OCI-LY7 (cell line): ENCODE measurements around the gene KCNAB2. TPM values are rescaled to one million over a fixed set of nuclear protein-coding genes. Genes with fewer than 3 reads are reported as not detected.

Experiments
- BruUV-seq: library from RNA; stranded (reverse); fragments of 400-500 nt; replicated peaks from 2 replicates; lab custom pipeline; 2021; lab: Mats Ljungman, UMichigan
- CTCF ChIA-PET: fragments of 300-600 bp; sonication (Branson Sonifier 250); formaldehyde crosslinking; loops from one replicate; lab custom pipeline; 2022; ENCODE audit warnings: antibody characterized with exemption; ENCODE audit not compliant: unreplicated experiment; lab: Charles Lee
- POLR2A ChIA-PET: fragments of 300-600 bp; sonication (Branson Sonifier 250); formaldehyde crosslinking; loops from one replicate; lab custom pipeline; 2022; ENCODE audit warnings: antibody characterized with exemption; lab: Charles Lee
- DNase-seq: peaks from one replicate; pipeline ENCODE4 v3.0.0-alpha.2; 2015; ENCODE audit warnings: low spot score
- H2AFZ ChIP-seq: fragments of 200-600 bp; sonication (generic), shearing (Covaris generic); 2 replicates; pipeline ENCODE4 v1.6.1; 2014; ENCODE audit warnings: mild to moderate bottlenecking, antibody characterized with exemption, low read length, moderate library complexity
- H3K27ac ChIP-seq: fragments of 200-600 bp; sonication (generic); 2 replicates; pipeline ENCODE4 v1.5.1; 2014; ENCODE audit warnings: mixed run types, low read depth, mild to moderate bottlenecking, moderate library complexity, low read length, inconsistent platforms; ENCODE audit not compliant: poor library complexity, severe bottlenecking
- H3K36me3 ChIP-seq: fragments of 200-600 bp; sonication (generic); 2 replicates; pipeline ENCODE4 v1.6.1; 2014; ENCODE audit warnings: mild to moderate bottlenecking, antibody characterized with exemption, low read length, moderate library complexity, mixed read lengths; ENCODE audit not compliant: insufficient read depth
- H3K4me1 ChIP-seq: fragments of 200-600 bp; sonication (generic); 2 replicates; pipeline ENCODE4 v1.5.1; 2014; ENCODE audit warnings: mild to moderate bottlenecking, low read length; ENCODE audit not compliant: insufficient read depth, poor library complexity, severe bottlenecking
- H3K4me2 ChIP-seq: fragments of 200-600 bp; sonication (generic); 2 replicates; pipeline ENCODE4 v1.6.1; 2014; ENCODE audit warnings: mild to moderate bottlenecking, low read length
- H3K4me3 ChIP-seq: fragments of 200-600 bp; sonication (generic); 2 replicates; pipeline ENCODE4 v1.5.1; 2014; ENCODE audit warnings: mild to moderate bottlenecking, low read depth, low read length; ENCODE audit not compliant: poor library complexity, severe bottlenecking
- H3K79me2 ChIP-seq: fragments of 200-600 bp; sonication (generic); 2 replicates; pipeline ENCODE4 v1.6.1; 2016; ENCODE audit warnings: low read depth, mild to moderate bottlenecking, low read length, moderate library complexity, mixed read lengths; ENCODE audit not compliant: insufficient read depth
- H3K9me2 ChIP-seq: fragments of 200-600 bp; sonication (generic); 2 replicates; pipeline ENCODE4 v1.6.1; 2016; ENCODE audit warnings: mild to moderate bottlenecking, low read length, mixed read lengths; ENCODE audit not compliant: insufficient read depth
- H3K9me3 ChIP-seq: fragments of 200-600 bp; sonication (generic); 2 replicates; pipeline ENCODE4 v1.6.1; 2014; ENCODE audit warnings: mild to moderate bottlenecking, mixed run types, low read length, mixed read lengths
- H4K20me1 ChIP-seq: fragments of 200-600 bp; sonication (generic); 2 replicates; pipeline ENCODE4 v1.6.1; 2014; ENCODE audit warnings: mild to moderate bottlenecking, antibody characterized with exemption, low read length, moderate library complexity, mixed read lengths; ENCODE audit not compliant: insufficient read depth
- EZH2phosphoT487 ChIP-seq: fragments of 200-600 bp; sonication (generic); IDR thresholded peaks from 2 replicates; pipeline ENCODE4 v1.6.1; 2018; ENCODE audit warnings: low read depth, borderline replicate concordance, mild to moderate bottlenecking, mixed run types, antibody characterized with exemption, low read length, moderate library complexity, mixed read lengths
- intact Hi-C: fragments of 100-400 bp; cut with micrococcal nuclease; formaldehyde crosslinking; loops from one replicate; pipeline ENCODE4 v1.10.0; 2022; ENCODE audit not compliant: unreplicated experiment
- total RNA-seq, 2 experiments: library from RNA; depleted of rRNA in 1 of 2; stranded (reverse); fragments of >200 nt in 1 of 2; shearing (Covaris generic) in 1 of 2; gene quantifications; 2 replicates each; pipeline ENCODE4 v1.2.3, GENCODE V29; 2014 to 2022
- TF ChIP-seq, protein P1 (sequence below): fragments of 200-600 bp; sonication (generic); conservative IDR thresholded peaks from 2 replicates; pipeline ENCODE4 v1.5.1; 2014; ENCODE audit warnings: mild to moderate bottlenecking, antibody characterized with exemption, low read length, moderate library complexity, mixed read lengths

KCNAB2 gene
- total RNA-seq, 2 experiments from 2014 or later = 46.7 to 133 TPM

GRCh38 chr1:6087958-6088357 is 42.3 kb downstream of the KCNAB2 start:
- H3K9me3 ChIP-seq = no peaks in the 10 kb centered on the region
- BruUV-seq = no TSS peak
- no peaks in the 10 kb centered on the region for H3K79me2 ChIP-seq
- no peaks in the 10 kb centered on the region for H3K4me1 ChIP-seq
- POLR2A ChIA-PET = interaction anchor here (0.6 kb wide), 2 partner anchors 106 to 1773 kb away, joined by 3 to 4 read pairs; no protein-coding TSS in a partner anchor
- H2AFZ ChIP-seq = no peak overlapping the region
- CTCF ChIA-PET = no interaction called here
- no peaks in the 10 kb centered on the region for H3K9me2 ChIP-seq
- H3K36me3 ChIP-seq = no peaks in the 10 kb centered on the region
- no peak for DNase-seq
- no peak overlapping the region for H3K4me2 ChIP-seq
- TF ChIP-seq EZH2phosphoT487 = no peak
- TF ChIP-seq, protein P1, sequence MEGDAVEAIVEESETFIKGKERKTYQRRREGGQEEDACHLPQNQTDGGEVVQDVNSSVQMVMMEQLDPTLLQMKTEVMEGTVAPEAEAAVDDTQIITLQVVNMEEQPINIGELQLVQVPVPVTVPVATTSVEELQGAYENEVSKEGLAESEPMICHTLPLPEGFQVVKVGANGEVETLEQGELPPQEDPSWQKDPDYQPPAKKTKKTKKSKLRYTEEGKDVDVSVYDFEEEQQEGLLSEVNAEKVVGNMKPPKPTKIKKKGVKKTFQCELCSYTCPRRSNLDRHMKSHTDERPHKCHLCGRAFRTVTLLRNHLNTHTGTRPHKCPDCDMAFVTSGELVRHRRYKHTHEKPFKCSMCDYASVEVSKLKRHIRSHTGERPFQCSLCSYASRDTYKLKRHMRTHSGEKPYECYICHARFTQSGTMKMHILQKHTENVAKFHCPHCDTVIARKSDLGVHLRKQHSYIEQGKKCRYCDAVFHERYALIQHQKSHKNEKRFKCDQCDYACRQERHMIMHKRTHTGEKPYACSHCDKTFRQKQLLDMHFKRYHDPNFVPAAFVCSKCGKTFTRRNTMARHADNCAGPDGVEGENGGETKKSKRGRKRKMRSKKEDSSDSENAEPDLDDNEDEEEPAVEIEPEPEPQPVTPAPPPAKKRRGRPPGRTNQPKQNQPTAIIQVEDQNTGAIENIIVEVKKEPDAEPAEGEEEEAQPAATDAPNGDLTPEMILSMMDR = no peak
- H4K20me1 ChIP-seq = no peaks in the 10 kb centered on the region
- no peak overlapping the region for H3K27ac ChIP-seq
- no peak overlapping the region for H3K4me3 ChIP-seq
- intact Hi-C loops = no loop called here

DNA sequence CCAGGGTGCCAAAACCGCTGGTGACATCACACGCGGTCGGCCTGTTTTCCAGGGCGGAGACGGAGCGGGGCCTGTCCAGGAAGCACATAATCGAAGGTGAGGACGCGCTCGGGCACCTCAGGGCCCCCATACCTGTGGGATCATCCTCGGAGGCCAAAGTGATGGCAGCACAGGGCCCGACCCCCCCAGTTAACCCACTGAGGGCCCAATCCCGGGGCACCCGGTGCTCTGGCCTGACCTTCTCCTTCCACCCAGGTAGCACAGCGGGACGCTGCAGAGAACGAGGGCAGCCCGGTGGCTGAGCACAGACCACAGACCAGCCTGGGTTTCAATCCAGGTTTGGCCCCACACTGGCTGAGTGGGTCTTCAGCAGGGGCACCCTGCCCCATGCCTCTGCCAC is 43.3 kb downstream of the KCNAB2 start:
- no TSS peak for BruUV-seq

DNA sequence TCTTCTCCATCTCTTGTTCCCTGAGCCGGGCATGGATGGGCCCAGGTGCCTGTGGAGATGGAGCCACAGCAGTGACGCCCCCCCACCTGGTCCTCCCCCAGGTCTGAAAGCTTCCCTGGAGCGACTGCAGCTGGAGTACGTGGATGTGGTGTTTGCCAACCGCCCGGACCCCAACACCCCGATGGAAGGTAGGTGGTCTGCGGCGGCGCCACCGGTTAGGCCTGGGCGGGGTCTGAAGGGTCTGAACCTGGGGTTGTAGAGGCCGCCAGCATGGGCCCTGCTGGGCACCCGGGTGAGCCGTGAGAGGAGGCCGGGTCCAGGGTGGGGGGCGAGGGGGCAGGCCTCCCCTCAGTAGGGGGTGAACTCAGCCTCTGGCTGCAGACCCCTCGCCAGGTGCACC is 44.6 kb downstream of the KCNAB2 start:
- TF ChIP-seq EZH2phosphoT487 = no peak
- TF ChIP-seq, protein P1 = no peak
- intact Hi-C loops = no loop called here
- POLR2A ChIA-PET = no interaction called here
- no peaks in the 10 kb centered on the region for H3K79me2 ChIP-seq
- CTCF ChIA-PET = no interaction called here
- no peaks in the 10 kb centered on the region for H3K4me1 ChIP-seq
- H3K9me3 ChIP-seq = no peaks in the 10 kb centered on the region
- H3K4me3 ChIP-seq = no peak overlapping the region
- no peaks in the 10 kb centered on the region for H3K9me2 ChIP-seq
- H3K4me2 ChIP-seq = no peak overlapping the region
- no peak overlapping the region for H2AFZ ChIP-seq
- DNase-seq = no peak
- no TSS peak for BruUV-seq
- H4K20me1 ChIP-seq = no peaks in the 10 kb centered on the region
- no peak overlapping the region for H3K27ac ChIP-seq
- H3K36me3 ChIP-seq = no peaks in the 10 kb centered on the region

More for the DNA sequence above, 43.3 kb downstream of the KCNAB2 start:
- Histone ChIP-seq H4K20me1 (no peaks in the 10 kb centered on the region), H3K36me3 (no peaks in the 10 kb centered on the region), H3K4me1 (no peaks in the 10 kb centered on the region), H3K4me3 (no peak overlapping the region), H3K79me2 (no peaks in the 10 kb centered on the region), H3K4me2 (no peak overlapping the region), H2AFZ (no peak overlapping the region), H3K27ac (no peak overlapping the region), H3K9me3 (no peaks in the 10 kb centered on the region), H3K9me2 (no peaks in the 10 kb centered on the region)
- CTCF ChIA-PET = no interaction called here
- intact Hi-C loops = no loop called here
- DNase-seq = no peak
- POLR2A ChIA-PET = no interaction called here
- TF ChIP-seq, protein P1 = no peak
- TF ChIP-seq EZH2phosphoT487 = no peak
